NCI-H146 (cell line): ENCODE data around the gene VIPR2.
"Not testable (repeated sequence)": the region's sequence is repeated elsewhere in the genome, so short reads cannot be mapped to it uniquely, and the experiment has no call there.

Experiments
- DNase-seq: peaks from one replicate; lab custom pipeline; 2025; lab: John Stamatoyannopoulos, UW

Gene VIPR2

GRCh38 chr7:159105066-159105780 is 39.4 kb downstream of the VIPR2 start:
- no peak for DNase-seq

GRCh38 chr7:159104188-159104920 is 40.3 kb downstream of the VIPR2 start:
- no peak for DNase-seq

- no peak for DNase-seq
Observed at GRCh38 chr7:159103382-159104187, 41.1 kb downstream of the VIPR2 start.

- no peak for DNase-seq
Observed at GRCh38 chr7:159102681-159103381, 41.8 kb downstream of the VIPR2 start.

GRCh38 chr7:159101661-159102091 is 43.0 kb downstream of the VIPR2 start:
- DNase-seq, result not testable (repeated sequence)

GRCh38 chr7:159101083-159101395 is 43.6 kb downstream of the VIPR2 start:
- not testable (repeated sequence) for DNase-seq

- not testable (repeated sequence) for DNase-seq
Observed at GRCh38 chr7:159100281-159101082, 44.2 kb downstream of the VIPR2 start.

GRCh38 chr7:159099711-159100231 is 44.9 kb downstream of the VIPR2 start:
- DNase-seq, result no peak

GRCh38 chr7:159098811-159099655 is 45.6 kb downstream of the VIPR2 start:
- no peak for DNase-seq

- no peak for DNase-seq
Observed at GRCh38 chr7:159098424-159098786, 46.3 kb downstream of the VIPR2 start.

- DNase-seq, result no peak
Observed at GRCh38 chr7:159097661-159098423, 46.8 kb downstream of the VIPR2 start.

- DNase-seq, result no peak
Observed at GRCh38 chr7:159096736-159097581, 47.7 kb downstream of the VIPR2 start.

GRCh38 chr7:159095979-159096411 is 48.7 kb downstream of the VIPR2 start:
- no peak for DNase-seq

- no peak for DNase-seq
Observed at GRCh38 chr7:159094919-159095915, 49.5 kb downstream of the VIPR2 start.

- no peak for DNase-seq
Observed at GRCh38 chr7:159094023-159094740, 50.5 kb downstream of the VIPR2 start.

GRCh38 chr7:159093351-159093971 is 51.2 kb downstream of the VIPR2 start:
- no peak for DNase-seq
